Measurements from ENCODE around the gene DCBLD1.

DNA sequence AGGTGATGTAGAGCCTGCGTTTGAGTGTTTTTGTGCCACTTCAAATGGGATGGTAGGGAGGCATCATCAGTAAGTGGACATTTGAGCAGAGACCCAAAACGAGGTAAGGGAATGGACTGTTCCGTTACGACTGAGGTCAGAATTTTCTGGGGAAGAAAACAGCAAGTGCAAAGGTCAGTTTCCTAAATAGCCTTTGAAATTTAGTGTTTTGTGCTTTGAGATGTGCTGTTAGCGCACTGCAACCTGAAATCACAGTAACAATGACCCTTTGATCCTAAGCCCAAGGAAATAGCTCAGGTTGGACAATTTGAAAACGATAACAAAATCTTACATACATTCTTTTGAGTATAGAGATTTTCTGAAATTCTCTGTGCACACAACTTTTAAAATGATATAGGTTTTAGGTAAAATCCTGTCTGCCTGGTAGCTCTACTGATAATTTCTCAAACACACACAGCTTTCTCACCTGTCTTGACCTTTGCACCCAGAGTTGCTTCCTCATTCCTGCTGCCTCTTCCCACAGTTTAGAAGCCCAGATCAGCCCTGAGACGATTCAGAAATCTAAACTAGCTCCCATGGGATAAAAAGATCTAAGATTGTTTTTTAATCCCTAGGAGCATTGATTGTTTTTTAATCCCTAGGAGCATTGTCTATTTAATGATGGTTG, 22.1 kb downstream of the DCBLD1 start:
- TF ChIP-seq, protein P1, sequence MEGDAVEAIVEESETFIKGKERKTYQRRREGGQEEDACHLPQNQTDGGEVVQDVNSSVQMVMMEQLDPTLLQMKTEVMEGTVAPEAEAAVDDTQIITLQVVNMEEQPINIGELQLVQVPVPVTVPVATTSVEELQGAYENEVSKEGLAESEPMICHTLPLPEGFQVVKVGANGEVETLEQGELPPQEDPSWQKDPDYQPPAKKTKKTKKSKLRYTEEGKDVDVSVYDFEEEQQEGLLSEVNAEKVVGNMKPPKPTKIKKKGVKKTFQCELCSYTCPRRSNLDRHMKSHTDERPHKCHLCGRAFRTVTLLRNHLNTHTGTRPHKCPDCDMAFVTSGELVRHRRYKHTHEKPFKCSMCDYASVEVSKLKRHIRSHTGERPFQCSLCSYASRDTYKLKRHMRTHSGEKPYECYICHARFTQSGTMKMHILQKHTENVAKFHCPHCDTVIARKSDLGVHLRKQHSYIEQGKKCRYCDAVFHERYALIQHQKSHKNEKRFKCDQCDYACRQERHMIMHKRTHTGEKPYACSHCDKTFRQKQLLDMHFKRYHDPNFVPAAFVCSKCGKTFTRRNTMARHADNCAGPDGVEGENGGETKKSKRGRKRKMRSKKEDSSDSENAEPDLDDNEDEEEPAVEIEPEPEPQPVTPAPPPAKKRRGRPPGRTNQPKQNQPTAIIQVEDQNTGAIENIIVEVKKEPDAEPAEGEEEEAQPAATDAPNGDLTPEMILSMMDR (optimal IDR thresholded peaks at IDR 0.05 in 1 of 3, IDR thresholded peaks at IDR 0.05 in 1 of 3, conservative IDR thresholded peaks at IDR 0.05 in 1 of 3; ENCODE audit: extremely low read depth in 1 of 3, insufficient read depth in 2 of 3, low read length in 3 of 3), result no peak
- TF ChIP-seq EZH2 (IDR thresholded peaks at IDR 0.05; ENCODE audit: low read length), result no peak

All from keratinocyte (primary cell).